M059J (cell line): ENCODE data around the gene DMRTC2. TPM values are rescaled to one million over a fixed set of nuclear protein-coding genes. Genes with fewer than 3 reads are reported as not detected.

ENCODE experiments used
- DNase-seq: peaks from one replicate; pipeline ENCODE4 v3.0.0-alpha.2; 2012; ENCODE audit warnings: low read depth
- total RNA-seq: library from RNA; depleted of rRNA; stranded (reverse); fragments of >200 nt; shearing (Covaris generic); gene quantifications from 2 replicates; pipeline ENCODE4 v1.2.3, GENCODE V29; 2014; rRNA removed

Gene DMRTC2
- total RNA-seq, 1 experiment from 2014 or later: not detected

GRCh38 chr19:41890936-41891335 is 46.1 kb downstream of the DMRTC2 start:
- DNase-seq: no peak

- DNase-seq: no peak
Observed at GRCh38 chr19:41892173-41892902, 47.5 kb downstream of the DMRTC2 start.

GRCh38 chr19:41893899-41894298 is 49.1 kb downstream of the DMRTC2 start:
- no peak for DNase-seq

GRCh38 chr19:41894350-41894749 is 49.5 kb downstream of the DMRTC2 start:
- no peak for DNase-seq

- DNase-seq: no peak
Observed at GRCh38 chr19:41895745-41896580, 51.1 kb downstream of the DMRTC2 start.

GRCh38 chr19:41896581-41896942 is 51.7 kb downstream of the DMRTC2 start:
- no peak for DNase-seq

- no peak for DNase-seq
Observed at GRCh38 chr19:41897181-41897580, 52.3 kb downstream of the DMRTC2 start.

- DNase-seq: no peak
Observed at GRCh38 chr19:41897820-41898219, 53.0 kb downstream of the DMRTC2 start.

GRCh38 chr19:41898235-41898634 is 53.4 kb downstream of the DMRTC2 start:
- no peak for DNase-seq

Other genes starting within 250 kb of the DMRTC2 start
- gene CEACAM4, start 218.0 kb upstream of the DMRTC2 start, total RNA-seq: not detected in 2 replicates
- gene CEACAM7, start 156.8 kb upstream of the DMRTC2 start, total RNA-seq: not detected in 2 replicates
- gene CEACAM5, start 136.4 kb upstream of the DMRTC2 start, total RNA-seq: not detected in 2 replicates
- not detected in 2 replicates for gene CEACAM6, start 89.5 kb upstream of the DMRTC2 start, total RNA-seq
- gene CEACAM3, start 48.5 kb upstream of the DMRTC2 start, total RNA-seq: not detected in 2 replicates
- gene LYPD4, start 359 bp upstream of the DMRTC2 start, total RNA-seq: not detected in 2 replicates
- 919 and 1,304 TPM in 2 replicates for gene RPS19, start 15.2 kb downstream of the DMRTC2 start, total RNA-seq
- gene CD79A, start 32.2 kb downstream of the DMRTC2 start, total RNA-seq: 0.12 TPM in 1 of 2 replicates, not detected in the other
- gene ARHGEF1, start 38.1 kb downstream of the DMRTC2 start, total RNA-seq: 41.7 and 43.9 TPM in 2 replicates
- gene ERFL, start 83.4 kb downstream of the DMRTC2 start, total RNA-seq: not detected in 2 replicates
- 237 and 244 TPM in 2 replicates for gene RABAC1, start 114.3 kb downstream of the DMRTC2 start, total RNA-seq
- 0.05 TPM in 1 of 2 replicates, not detected in the other for gene ATP1A3, start 149.2 kb downstream of the DMRTC2 start, total RNA-seq
- 0.07 TPM in 1 of 2 replicates, not detected in the other for gene GRIK5, start 225.2 kb downstream of the DMRTC2 start, total RNA-seq
- gene ZNF574, start 231.1 kb downstream of the DMRTC2 start, total RNA-seq: 18.1 and 29.9 TPM in 2 replicates